Left kidney (tissue), 2 donors: Measurements from ENCODE around the gene COL5A2. TPM values are rescaled to one million over a fixed set of nuclear protein-coding genes. Genes with fewer than 3 reads are reported as not detected.

ENCODE experiments used
- DNase-seq: peaks from one replicate; pipeline ENCODE4 v3.0.0-alpha.2; 2013
- polyA plus RNA-seq: library from polyadenylated mRNA; unstranded; fragments of 120-200 nt; gene quantifications from one replicate; pipeline ENCODE4 v1.2.1, GENCODE V29; 2013; ENCODE audit not compliant: insufficient read length

COL5A2 gene
- polyA plus RNA-seq, 1 donor, result 133 TPM

DNA sequence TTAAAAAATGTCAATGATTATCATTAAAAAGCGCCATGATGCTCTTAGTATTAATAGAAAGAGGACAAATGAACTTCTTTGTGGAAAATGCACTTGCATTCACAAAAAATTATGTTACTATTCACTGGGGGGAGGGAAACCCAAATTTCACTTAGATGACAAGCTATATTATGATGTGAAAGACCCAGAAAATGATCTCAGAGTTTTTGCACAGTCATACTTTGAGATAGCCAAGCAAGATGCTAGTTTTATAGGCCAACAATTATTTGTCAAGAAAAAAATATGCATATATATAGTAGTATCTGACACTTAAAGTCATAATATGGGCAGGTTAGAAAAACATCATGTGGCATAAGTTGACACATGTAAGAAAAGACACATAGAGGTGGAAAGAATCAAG, 31.6 kb downstream of the COL5A2 start:
- no peak for DNase-seq

DNA sequence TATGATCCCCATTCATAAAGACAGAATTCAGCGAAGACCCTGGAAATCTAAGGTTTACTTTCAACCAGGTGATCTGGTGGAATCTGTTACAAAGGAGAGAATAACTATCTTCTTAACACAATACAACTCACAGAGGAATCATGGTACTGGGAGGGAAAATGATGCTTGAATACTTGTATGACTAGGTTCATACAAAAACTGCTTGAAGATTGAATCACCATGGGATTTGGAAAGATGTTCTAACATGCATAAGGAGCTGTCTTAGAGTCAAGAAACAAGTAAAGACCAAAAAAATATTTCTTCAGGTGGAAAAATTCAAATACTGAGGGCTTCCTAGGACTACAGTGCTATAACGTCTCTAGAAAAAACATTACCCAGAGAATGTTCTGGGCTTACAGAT, 32.2 kb downstream of the COL5A2 start:
- DNase-seq, result no peak

DNA sequence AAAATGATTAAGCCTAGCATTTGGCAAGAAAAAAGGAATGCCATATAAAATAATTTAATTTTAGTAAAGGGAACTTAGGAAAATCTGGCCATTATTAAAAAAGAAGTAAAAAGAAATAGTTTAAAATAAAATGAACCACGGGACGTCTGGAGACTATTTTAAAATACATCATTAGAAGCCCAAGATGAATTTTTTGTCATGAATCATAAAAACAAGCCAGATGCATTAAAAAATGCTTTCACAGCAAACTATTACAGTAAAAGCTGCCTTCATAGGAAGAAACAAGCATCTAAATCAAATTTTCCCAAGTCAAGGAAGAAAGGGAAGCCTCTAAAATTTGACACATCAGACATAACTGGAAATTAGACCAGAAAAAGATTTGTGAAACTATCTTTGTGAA, 33.0 kb downstream of the COL5A2 start:
- no peak for DNase-seq

DNA sequence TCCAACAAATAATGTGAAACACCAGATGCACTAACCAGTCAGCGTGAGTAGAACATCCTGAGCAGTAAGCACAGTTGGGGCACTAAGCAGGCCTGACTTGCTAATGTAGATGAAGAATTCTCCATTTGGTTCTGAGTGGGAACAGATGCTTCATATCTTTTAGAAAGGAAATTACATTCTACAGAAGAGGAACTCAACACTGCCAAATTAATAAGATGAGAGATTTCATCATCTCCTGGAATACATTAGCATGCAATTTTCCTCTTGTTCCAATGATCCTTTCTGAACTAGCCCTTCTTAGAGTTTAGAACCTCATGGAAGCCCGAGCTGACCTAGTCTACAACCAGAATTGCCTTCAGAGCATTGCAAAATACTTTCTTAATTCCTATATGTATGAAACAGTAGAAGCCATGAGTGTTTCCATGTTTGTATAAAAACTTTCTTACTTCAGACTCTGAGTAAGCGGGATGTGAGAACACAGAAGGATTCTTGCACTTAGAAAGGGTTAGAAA, 34.8 kb downstream of the COL5A2 start:
- DNase-seq, result no peak

DNA sequence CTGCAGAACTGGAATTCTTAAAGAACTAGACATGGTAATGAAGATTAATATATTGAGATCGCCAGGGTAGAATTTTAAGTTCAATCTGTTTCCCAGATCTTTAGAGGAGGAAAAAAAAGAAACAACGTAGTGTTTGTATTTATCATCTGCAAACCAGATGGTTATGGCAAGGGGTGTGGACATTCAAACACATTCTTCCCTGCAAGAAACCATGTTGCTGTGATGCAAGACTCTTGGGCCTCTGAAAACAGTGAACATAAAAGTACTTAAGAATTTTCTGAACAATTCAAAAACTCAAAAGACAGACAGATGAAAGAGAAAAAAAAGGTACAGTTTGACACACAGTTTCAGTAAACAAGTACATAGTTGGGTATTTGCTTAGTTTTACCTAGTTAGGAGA, 35.6 kb downstream of the COL5A2 start:
- no peak for DNase-seq

DNA sequence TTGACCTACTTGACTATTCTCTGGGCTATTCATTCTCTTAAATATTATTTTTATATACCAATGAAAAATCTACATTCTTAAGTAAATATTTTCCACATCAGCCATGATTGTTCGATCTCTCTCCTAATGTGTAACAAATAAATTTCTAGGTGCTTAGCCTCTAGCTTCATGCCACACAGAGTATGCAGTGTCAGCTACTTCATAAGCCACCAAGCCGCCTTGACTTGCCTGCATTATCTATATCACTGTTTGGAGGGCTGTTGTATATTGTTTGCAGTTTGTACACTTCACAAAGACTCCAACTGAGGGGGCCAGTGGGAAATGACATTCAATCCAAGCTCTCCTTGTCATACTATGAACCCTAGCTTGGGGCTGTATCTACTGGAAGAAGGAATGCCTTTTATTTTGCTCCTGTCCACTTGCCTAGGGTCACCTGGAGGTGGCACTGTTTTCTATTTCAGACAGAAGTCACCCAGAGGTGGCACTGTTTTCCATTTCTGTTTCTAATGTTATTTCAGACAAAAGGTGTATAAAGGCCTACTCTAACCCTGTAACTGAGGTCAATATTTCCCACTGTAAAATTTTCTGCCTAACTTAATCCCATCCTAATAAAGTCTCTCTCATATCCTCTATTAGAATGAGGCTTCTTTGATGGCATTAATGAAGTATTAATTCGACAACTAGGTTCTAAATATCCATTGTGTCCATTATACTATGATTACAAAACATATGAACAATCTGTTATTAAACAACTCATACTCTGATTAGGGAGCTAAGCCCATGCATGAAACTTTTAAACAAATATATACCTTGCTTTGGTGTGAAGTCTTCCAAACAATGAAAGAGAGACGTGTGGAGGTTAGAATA, 36.4 kb downstream of the COL5A2 start:
- DNase-seq, result no peak

DNA sequence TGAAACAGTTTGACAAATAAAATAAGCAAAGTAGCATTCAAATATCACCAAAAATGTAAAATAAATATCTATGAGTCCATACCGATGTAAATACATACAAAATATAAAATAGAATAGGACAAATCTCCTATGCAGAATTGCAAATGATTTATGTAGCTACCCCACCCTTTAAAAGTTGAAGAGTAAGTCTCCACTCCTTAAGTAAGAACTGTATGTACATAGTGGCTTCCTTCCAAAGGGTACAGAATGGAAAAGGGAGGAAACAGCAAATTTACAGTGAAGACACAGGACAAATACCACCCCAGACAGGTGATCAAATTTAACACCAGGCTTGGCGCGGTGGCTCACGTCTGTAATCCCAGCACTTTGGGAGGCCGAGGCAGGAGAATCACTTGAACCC, 40.8 kb downstream of the COL5A2 start:
- no peak for DNase-seq

DNA sequence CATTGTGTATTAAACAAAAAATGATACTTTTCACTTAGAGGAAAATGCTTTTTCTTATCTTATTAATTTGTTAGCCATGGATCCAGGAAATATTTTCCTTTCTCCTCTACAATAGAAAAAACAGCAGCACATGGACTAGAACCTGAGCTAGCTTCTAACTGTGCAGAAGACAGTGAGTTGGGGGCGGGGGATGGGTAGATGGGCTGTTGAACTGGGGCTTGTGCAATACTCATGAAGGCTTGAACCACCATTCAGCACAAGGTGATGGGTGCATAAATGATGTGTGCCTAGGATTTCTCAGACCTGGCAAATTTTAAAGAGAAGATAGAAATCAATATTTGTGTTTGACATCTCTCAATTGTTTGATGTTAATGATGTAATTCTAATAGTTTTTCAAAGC, 42.0 kb downstream of the COL5A2 start:
- DNase-seq, result no peak

DNA sequence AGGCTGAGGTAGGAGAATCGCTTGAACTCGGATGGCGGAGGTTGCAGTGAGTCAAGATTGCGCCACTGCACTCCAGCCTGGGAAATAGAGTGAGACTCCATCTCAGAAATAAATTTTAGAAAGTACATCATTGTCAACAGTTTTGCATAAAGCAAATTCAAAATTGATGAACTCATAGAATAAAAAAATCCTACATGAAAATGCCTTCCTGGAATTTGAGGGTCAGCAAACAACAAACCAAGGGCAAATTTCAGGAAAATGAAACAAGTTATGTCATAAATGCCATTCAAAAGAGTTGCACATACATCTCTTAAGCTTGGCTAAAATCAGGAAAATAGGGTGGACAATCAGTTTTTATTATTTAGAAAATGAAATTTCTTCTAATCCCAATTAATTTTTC, 45.1 kb downstream of the COL5A2 start:
- no peak for DNase-seq

DNA sequence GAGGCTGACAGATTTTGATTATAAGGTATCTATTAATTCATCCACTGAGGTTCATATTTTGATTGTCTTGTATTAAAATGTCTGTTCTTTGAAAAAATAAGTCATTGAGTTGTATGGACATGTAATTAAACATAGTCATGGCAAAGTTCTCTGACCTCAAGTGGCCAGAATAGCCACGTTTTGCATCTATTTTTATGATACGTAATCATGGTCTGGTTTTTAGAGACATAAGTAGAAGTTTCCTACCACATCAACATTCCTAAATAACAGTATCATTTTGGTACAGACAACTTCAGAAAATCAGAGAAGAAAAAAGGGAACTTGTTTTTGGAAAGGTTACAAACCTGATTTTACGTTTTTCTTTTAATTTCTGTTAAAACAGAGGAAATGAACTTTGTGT, 47.6 kb downstream of the COL5A2 start:
- DNase-seq, result no peak

DNA sequence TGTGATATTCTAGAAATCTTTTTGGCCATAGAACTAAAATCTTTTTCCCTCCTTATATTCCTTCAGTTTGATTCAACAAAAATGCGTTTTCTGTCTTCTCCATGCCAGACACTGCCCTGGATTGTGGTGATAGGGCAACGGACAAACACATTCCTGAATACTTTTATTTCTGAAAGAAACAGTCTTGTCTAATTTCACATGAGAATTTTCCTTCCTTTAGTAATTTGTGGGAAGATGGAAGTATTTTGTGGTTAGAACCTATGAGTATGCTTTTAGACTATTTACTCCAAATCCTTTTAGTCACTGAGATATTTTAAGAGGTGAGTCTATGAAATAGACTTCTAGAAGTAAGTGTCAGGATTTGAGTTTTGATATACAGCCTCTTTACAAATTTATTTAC, 49.6 kb downstream of the COL5A2 start:
- no peak for DNase-seq

DNA sequence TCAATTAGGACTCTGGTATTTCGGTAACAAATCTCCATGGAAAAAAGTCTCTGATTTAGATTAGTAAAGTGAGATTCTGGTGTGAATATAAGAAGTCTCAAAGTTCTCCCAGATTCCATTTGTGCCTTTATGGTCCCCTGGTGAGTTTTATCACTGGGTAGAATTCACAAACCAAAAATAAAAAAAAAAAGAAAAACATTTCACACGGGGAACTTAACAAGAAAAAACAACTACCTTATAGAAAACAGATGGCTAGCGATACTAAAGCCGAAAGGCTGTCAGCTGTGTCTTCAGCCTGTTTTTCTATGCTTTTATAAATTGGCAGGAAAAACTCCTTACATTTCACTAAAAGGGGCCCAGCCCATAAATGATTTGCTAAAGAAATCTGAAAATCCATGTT, 50.6 kb downstream of the COL5A2 start:
- no peak for DNase-seq

DNA sequence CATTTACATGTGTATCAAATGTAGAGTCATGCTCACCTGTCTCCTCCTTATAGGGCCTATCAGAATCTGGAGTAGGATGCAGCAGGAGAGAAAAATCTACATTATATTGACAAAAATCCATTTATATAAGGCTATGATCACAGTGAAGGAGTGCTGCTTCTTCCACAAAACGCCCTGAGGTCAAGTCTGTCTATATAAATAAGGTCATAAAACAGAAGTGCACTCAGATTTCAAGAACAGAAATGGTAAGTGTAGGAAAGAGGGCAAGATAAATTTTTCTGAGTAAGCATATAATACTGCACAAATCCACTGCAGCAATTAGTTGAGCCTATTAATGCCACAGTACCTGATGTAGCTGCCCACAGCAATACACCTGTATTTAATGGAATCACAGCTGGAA, 51.8 kb downstream of the COL5A2 start:
- no peak for DNase-seq

DNA sequence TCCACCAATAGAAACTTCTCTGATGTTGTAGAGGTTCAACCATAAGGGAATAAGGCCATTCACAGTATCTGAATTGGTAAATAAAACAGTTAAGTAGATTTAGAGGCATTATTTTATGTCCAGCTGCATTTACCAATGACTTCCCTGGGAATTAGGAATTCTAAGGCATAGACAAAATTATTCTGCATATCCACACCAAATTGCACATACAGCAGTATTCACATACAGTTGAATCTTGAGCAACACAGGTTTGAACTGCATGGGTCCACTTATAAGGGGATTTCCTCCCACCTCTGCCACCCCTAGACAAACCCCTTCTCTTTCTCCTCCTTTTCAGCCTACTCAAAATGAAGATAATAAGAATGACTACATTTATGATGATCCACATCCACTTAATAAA, 54.4 kb downstream of the COL5A2 start:
- no peak for DNase-seq

DNA sequence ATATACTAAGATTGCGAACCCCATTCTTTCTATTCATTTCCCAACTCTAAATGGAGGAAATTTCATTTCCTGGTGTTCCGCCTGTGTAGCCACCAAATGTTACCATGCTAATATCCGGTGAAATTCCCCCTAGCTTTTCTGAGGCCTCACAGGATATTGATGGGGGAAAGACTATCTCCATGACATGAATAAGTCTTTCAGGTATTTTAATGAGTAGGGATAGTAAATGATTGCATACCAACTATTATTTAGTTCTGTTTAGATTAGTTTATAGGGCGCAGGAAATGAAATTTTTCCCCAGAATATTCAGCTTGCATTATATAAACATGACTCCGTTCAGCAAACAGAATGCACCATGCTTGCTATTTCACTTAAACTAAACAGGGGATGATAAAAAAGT, 55.4 kb downstream of the COL5A2 start:
- DNase-seq, result no peak

DNA sequence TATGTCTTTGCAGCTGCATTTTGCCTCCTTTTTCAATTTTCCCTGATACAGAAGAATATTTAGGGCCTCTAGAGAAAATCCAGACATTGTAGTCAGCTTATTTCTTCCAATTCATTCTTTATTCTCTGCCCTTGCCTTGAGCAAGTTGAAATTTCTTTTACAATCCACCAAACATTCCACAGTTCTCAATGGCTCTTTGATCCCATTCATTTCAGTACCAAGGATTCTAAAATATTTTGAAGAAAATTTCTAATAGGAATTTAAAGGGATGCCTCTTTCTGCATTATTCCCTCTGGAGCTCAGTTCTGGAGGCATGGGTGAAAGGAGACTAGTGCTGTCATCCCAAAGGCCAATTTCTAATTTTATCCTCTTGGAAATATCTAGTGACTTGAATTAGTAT, 61.2 kb downstream of the COL5A2 start:
- DNase-seq, result no peak

DNA sequence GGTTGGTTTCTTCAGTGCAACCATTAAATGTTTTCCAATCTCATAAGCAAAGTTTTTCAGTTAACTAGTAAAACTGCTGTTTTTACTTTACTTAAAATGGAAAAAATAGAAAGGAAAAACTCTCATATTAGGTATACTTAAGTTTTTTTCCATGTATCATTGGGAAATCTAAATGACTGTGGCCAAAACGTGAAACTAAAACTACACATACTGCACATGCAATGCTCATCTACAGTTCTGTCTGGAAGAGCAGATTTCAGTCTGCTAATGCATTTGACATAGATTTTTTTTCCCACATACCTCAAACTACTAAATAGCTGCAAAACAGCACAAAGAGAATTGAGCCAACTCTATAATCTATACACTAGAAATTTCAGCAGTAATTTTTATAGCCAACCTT, 62.6 kb downstream of the COL5A2 start:
- DNase-seq, result no peak

DNA sequence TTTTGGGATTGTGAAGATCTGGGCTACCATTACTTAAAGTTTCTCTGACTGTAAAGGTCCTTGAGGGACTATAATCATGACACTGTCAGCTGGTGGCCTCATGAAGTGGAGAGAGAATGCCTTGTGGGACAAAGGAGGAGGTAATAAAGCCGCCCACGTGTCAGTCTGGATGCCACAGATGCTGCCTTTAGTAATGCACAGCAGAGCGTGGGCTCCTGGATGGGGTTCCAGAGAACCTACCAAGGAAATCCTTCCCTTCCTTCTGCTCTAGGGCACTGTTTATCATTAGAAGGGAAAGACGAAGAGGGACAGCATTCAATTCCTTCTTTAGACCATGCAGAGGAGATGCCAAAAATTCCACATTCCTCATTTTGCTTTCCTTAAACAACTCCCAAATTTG, 63.5 kb downstream of the COL5A2 start:
- no peak for DNase-seq

DNA sequence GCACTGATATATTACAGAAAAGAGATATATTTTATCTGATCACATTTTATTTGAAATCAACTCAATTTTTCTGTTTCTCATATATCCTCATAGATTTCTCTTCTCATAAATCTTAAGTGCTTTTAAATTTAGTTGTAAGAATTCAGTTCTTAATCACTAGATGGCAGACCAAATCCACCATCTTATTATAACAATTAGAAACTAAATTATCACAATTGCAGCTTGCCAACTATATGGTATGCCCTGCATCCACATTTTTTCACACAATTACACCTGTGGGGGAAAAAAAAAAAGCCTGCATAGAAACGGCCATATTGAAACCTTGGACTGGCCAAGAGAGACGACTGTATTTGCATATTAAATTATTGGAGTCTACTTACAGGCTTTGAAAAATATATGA, 64.4 kb downstream of the COL5A2 start:
- peak; percentile 19 for DNase-seq

DNA sequence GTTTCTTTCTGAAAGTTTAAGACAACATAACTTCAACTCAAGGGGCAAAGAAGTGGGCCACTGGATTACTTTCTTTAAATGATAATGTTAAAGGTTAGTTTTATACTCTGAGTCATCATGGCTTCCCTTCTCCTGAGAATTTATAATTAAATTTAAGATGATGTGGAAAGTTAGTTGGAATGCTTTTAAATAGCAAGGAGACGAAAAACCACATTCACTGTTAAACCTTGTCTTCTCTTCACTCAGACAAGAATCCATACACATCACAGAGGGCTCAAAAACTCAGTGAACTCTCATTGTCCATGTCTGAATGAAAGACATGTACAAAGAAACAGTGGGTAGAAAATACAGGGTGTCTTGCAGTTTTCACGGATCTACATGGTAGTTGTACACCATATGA, 65.6 kb downstream of the COL5A2 start:
- no peak for DNase-seq

DNA sequence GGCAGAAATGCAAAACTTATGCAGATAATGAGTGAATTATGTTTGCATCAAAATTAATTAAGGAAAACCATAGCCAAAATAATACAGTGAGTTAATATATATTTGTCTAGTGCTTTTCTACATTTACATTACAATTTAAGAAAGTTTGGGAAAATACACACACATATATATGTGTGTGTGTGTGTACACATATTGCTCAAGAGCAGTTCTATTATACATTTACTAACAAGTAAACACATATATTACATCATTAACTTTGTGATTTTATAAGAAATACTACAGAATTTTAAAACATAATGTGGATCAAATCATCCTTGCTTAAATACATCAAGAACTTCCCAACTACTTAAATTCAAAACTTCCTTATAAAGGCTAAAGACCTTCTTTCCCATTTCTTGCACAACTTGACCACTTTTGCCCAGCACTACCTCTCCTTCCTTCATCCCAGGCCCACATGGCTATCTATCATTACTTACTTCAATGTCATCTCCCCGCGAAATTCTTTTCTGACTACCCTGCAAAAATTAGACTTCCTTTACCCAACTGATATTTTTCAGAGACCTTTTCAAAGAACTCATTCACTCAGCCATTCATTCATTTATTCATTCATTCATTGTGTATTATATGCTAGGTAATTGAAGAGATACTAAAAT, 68.4 kb downstream of the COL5A2 start:
- DNase-seq, result no peak

DNA sequence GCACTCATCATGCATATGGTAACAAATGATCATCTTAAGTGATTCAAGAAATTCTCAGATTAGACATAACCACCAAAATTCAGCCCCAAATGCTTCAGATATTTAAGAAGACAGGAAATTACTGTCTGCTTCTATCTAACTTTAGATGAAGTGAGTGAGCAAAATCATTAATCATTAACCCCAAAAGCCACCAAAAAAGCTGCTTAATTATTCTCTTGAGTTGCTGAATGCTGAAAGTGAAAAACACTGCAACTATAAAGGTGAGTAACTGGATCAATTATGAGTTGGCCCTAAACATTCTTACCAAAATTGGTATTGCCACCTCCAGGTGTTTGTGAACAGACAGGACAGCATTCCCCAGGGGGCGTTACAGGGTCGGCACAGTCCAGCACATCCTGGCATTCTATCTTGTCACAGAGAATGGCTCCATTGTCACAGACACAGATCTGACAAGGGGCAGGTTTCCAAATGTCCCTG, 69.6 kb downstream of the COL5A2 start:
- DNase-seq, result no peak

DNA sequence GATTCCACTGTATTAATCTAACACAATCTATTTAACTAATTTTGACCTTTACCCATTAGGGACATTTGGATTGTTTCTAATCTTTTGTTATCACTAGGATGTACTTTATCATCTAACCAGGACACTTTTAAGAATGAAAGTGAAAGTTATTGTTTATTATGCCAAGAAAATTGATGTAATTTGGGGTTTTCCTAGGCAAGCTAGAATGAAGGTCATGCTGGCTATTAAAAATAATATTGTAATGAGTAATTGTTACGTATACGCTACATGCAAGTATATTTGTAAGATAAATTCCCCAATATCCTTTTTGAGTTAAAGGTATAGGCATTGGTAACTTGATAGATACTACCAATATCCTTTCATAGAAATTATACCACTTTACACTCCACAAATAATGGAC, 74.6 kb downstream of the COL5A2 start:
- no peak for DNase-seq

DNA sequence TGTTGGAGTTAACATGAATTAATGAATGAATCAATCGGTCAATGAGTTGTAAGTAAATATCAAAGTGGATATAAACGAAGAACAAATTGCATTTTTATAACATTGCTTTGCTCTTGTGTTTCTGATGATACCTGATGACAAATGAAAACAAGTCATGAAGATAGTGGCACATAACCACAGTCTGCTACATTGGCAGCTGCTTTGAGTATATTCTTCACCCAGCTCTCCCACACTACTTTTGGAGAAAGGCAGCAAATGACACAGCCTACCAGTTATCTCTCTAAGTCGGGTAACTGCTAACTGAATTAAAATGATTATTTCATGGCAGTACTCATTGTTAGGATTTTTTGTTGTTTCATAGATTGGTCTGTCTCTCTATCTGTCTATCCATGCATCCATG, 76.8 kb downstream of the COL5A2 start:
- DNase-seq, result no peak
